ENCODE results near the gene FRAT2. TPM values are rescaled to one million over a fixed set of nuclear protein-coding genes. Genes with fewer than 3 reads are reported as not detected.

The FRAT2 gene
- total RNA-seq: 8.9 to 9.2 TPM (median 9.0 TPM) in 3 replicates

GRCh38 chr10:97334370-97335175 is at the start of gene FRAT2:
Gene FRAT2, minus strand, starts transcription at chr10:97334729. Its CDS starts 157 bp downstream, at chr10:97334572.
- peak within 1 kb of the TSS; percentile 88 for H3K27ac Mint-ChIP-seq
- peak; percentile 82 to 91 for DNase-seq (ENCODE audit: low spot score in 2 of 2, unreplicated experiment in 2 of 2)
- no peaks in the 10 kb centered on the region for H3K9me3 Mint-ChIP-seq
- peak within 1 kb of the TSS; percentile 79 for H3K4me3 Mint-ChIP-seq
- H3K4me1 Mint-ChIP-seq: peaks cover 50% of the 10 kb centered on the region
- peaks cover 21% of the 10 kb centered on the region for H3K27me3 Mint-ChIP-seq (ENCODE audit: low read depth)
- peaks cover 6% of the 10 kb centered on the region for H3K36me3 Mint-ChIP-seq
- TF ChIP-seq CTCF (IDR thresholded peaks at IDR 0.05; ENCODE audit: unreplicated experiment): no peak

- TF ChIP-seq CTCF (IDR thresholded peaks at IDR 0.05; ENCODE audit: unreplicated experiment): no peak
- Mint-ChIP-seq H3K36me3 (peaks cover 18% of the 10 kb centered on the region), H3K9me3 (no peaks in the 10 kb centered on the region), H3K27me3 (ENCODE audit: low read depth) (no peaks in the 10 kb centered on the region), H3K4me3 (no peak overlapping the region), H3K4me1 (no peaks in the 10 kb centered on the region), H3K27ac (no peak overlapping the region)
- DNase-seq (ENCODE audit: low spot score in 2 of 2, unreplicated experiment in 2 of 2): no peak
Measured at GRCh38 chr10:97384156-97384555, 49.6 kb upstream of the FRAT2 start.

- H3K4me1 Mint-ChIP-seq: no peaks in the 10 kb centered on the region
- no peaks in the 10 kb centered on the region for H3K9me3 Mint-ChIP-seq
- peaks cover 14% of the 10 kb centered on the region for H3K36me3 Mint-ChIP-seq
- H3K27me3 Mint-ChIP-seq (ENCODE audit: low read depth): no peaks in the 10 kb centered on the region
- no peak overlapping the region for H3K4me3 Mint-ChIP-seq
- H3K27ac Mint-ChIP-seq: no peak overlapping the region
- no peak for DNase-seq (ENCODE audit: low spot score in 2 of 2, unreplicated experiment in 2 of 2)
- TF ChIP-seq CTCF (IDR thresholded peaks at IDR 0.05; ENCODE audit: unreplicated experiment): no peak
Measured at GRCh38 chr10:97383159-97383558, 48.6 kb upstream of the FRAT2 start.

- H3K4me1 Mint-ChIP-seq: no peaks in the 10 kb centered on the region
- H3K4me3 Mint-ChIP-seq: no peak overlapping the region
- H3K9me3 Mint-ChIP-seq: no peaks in the 10 kb centered on the region
- DNase-seq (ENCODE audit: low spot score in 2 of 2, unreplicated experiment in 2 of 2): no peak
- H3K27ac Mint-ChIP-seq: no peak overlapping the region
- peaks cover 7% of the 10 kb centered on the region for H3K36me3 Mint-ChIP-seq
- TF ChIP-seq CTCF (IDR thresholded peaks at IDR 0.05; ENCODE audit: unreplicated experiment): no peak
- no peaks in the 10 kb centered on the region for H3K27me3 Mint-ChIP-seq (ENCODE audit: low read depth)
Measured at GRCh38 chr10:97381626-97382025, 47.1 kb upstream of the FRAT2 start.

GRCh38 chr10:97380516-97380915 is 46.0 kb upstream of the FRAT2 start:
- TF ChIP-seq CTCF (IDR thresholded peaks at IDR 0.05; ENCODE audit: unreplicated experiment): no peak
- H3K27me3 Mint-ChIP-seq (ENCODE audit: low read depth): no peaks in the 10 kb centered on the region
- H3K4me3 Mint-ChIP-seq: no peak overlapping the region
- no peaks in the 10 kb centered on the region for H3K9me3 Mint-ChIP-seq
- H3K27ac Mint-ChIP-seq: no peak overlapping the region
- DNase-seq (ENCODE audit: low spot score in 2 of 2, unreplicated experiment in 2 of 2): no peak
- H3K36me3 Mint-ChIP-seq: peaks cover 11% of the 10 kb centered on the region
- H3K4me1 Mint-ChIP-seq: no peaks in the 10 kb centered on the region

Data from mesothelial cell of epicardium (in vitro differentiated cells).